GM12878 (cell line): Measurements from ENCODE around the gene MSANTD3. TPM values are rescaled to one million over a fixed set of nuclear protein-coding genes. Genes with fewer than 3 reads are reported as not detected.

Experiments
- ATAC-seq: fragments of 200-7000 bp; cut with Tn5 transposase; 3 replicates; pipeline ENCODE4 v1.9.1; 2020; ENCODE audit warnings: mild to moderate bottlenecking, moderate library complexity
- BruUV-seq: library from RNA; stranded (reverse); fragments of 400-500 nt; replicated peaks from 2 replicates; lab custom pipeline; 2021; lab: Mats Ljungman, UMichigan
- CTCF ChIA-PET: fragments of 300-600 bp; sonication (Branson Sonifier 250); formaldehyde crosslinking; extraction: SDS; loops from one replicate; lab custom pipeline; 2021; ENCODE audit warnings: inconsistent platforms; lab: Yijun Ruan, JAX
- POLR2A ChIA-PET: fragments of 350-600 bp; formaldehyde crosslinking; extraction: SDS; loops from one replicate; lab custom pipeline; 2021; ENCODE audit warnings: inconsistent platforms; lab: Charles Lee
- RAD21 ChIA-PET: fragments of 300-600 bp; sonication (Branson Sonifier 250); formaldehyde crosslinking; loops from one replicate; lab custom pipeline; 2023; ENCODE audit warnings: antibody characterized with exemption; ENCODE audit not compliant: unreplicated experiment; lab: Charles Lee
- SMC1A ChIA-PET: fragments of 300-600 bp; sonication (Branson Sonifier 250); formaldehyde crosslinking; loops from one replicate; lab custom pipeline; 2023; ENCODE audit not compliant: unreplicated experiment, uncharacterized antibody; lab: Charles Lee
- DNase-seq: peaks from one replicate; pipeline ENCODE4 v3.0.0-alpha.2; 2011; ENCODE audit warnings: low read depth, low spot score
- FAIRE-seq: peaks from 3 replicates; lab custom pipeline; 2011; peaks lifted over from hg19 to GRCh38; lab: Jason Lieb, UNC
- H2AFZ ChIP-seq: 2 replicates; pipeline ENCODE4 v1.6.0; 2011; ENCODE audit warnings: low read depth, low read length, control low read depth; ENCODE audit not compliant: control insufficient read depth
- H3K27ac ChIP-seq: 2 replicates; pipeline ENCODE4 v1.5.1; 2011; ENCODE audit warnings: control low read depth; ENCODE audit not compliant: control insufficient read depth, insufficient read depth
- H3K27me3 ChIP-seq, 2 experiments: replicated peaks in 1 of 2; 2 replicates each; pipeline versions ENCODE4 v1.6.0 to v1.6.1; 2011; ENCODE audit warnings: low read length in 1 of 2; ENCODE audit not compliant: control insufficient read depth in 2 of 2, insufficient read depth in 2 of 2
- H3K36me3 ChIP-seq, 2 experiments: 2 replicates each; pipeline ENCODE4 v1.5.1; 2011; ENCODE audit warnings: low read length in 1 of 2; ENCODE audit not compliant: control insufficient read depth in 2 of 2, insufficient read depth in 2 of 2
- H3K4me1 ChIP-seq: 2 replicates; pipeline ENCODE4 v1.6.1; 2011; ENCODE audit warnings: mild to moderate bottlenecking, low read length, moderate library complexity, mixed read lengths; ENCODE audit not compliant: control insufficient read depth, insufficient read depth
- H3K4me2 ChIP-seq: 2 replicates; pipeline ENCODE4 v1.6.0; 2011; ENCODE audit warnings: control low read depth; ENCODE audit not compliant: control insufficient read depth, insufficient read depth
- H3K4me3 ChIP-seq: fragments of 200-600 bp; sonication (generic); 2 replicates; pipeline ENCODE4 v1.5.1; 2016
- H3K79me2 ChIP-seq: 2 replicates; pipeline ENCODE4 v1.6.0; 2011; ENCODE audit warnings: low read length; ENCODE audit not compliant: control insufficient read depth, insufficient read depth
- H3K9ac ChIP-seq: 2 replicates; pipeline ENCODE4 v1.8.0; 2011; ENCODE audit warnings: low read length, control low read depth, mixed read lengths; ENCODE audit not compliant: control insufficient read depth, insufficient read depth
- H3K9me3 ChIP-seq: replicated peaks from 3 replicates; pipeline ENCODE4 v1.5.1; 2011; ENCODE audit warnings: mild to moderate bottlenecking, low read length; ENCODE audit not compliant: control insufficient read depth, insufficient read depth
- H4K20me1 ChIP-seq: 2 replicates; pipeline ENCODE4 v1.6.0; 2011; ENCODE audit not compliant: control insufficient read depth, insufficient read depth
- ASH2L ChIP-seq: fragments of 300-600, 200-600 bp; sonication (generic); IDR thresholded peaks from 2 replicates; pipeline ENCODE4 v1.6.1; 2017; ENCODE audit warnings: low read depth, mild to moderate bottlenecking, borderline replicate concordance
- KAT2A ChIP-seq: conservative IDR thresholded peaks from 2 replicates; pipeline ENCODE4 v1.6.1; 2011; ENCODE audit warnings: low read depth, low read length; ENCODE audit not compliant: control insufficient read depth
- MYC ChIP-seq: IDR thresholded peaks from 2 replicates; pipeline ENCODE4 v1.6.1; 2011; ENCODE audit warnings: mild to moderate bottlenecking, low read length, moderate library complexity, inconsistent platforms; ENCODE audit not compliant: insufficient read depth, insufficient replicate concordance, insufficient read length, severe bottlenecking
- NFXL1 ChIP-seq: fragments of 450-650 bp; IDR thresholded peaks from 2 replicates; pipeline ENCODE4 v1.6.1; 2017; ENCODE audit warnings: antibody characterized with exemption, mild to moderate bottlenecking, borderline replicate concordance
- NR2F1 ChIP-seq: fragments of 450-650 bp; conservative IDR thresholded peaks from 2 replicates; pipeline ENCODE4 v1.6.1; 2017; ENCODE audit warnings: mild to moderate bottlenecking
- RAD51 ChIP-seq: fragments of 450-650 bp; IDR thresholded peaks from 2 replicates; pipeline ENCODE4 v1.6.1; 2016; ENCODE audit warnings: moderate library complexity, mild to moderate bottlenecking, inconsistent platforms
- RUNX3 ChIP-seq: IDR thresholded peaks from 2 replicates; pipeline ENCODE4 v1.6.1; 2012; ENCODE audit warnings: low read length, inconsistent platforms
- SIN3A ChIP-seq: IDR thresholded peaks from 2 replicates; pipeline ENCODE4 v1.6.1; 2012; ENCODE audit warnings: low read depth, low read length, improper control_type of control experiment
- SREBF1 ChIP-seq: IDR thresholded peaks from 2 replicates; pipeline ENCODE4 v1.6.1; 2012; ENCODE audit warnings: mild to moderate bottlenecking, low read length
- STAT3 ChIP-seq: IDR thresholded peaks from 2 replicates; pipeline ENCODE4 v1.6.1; 2011; ENCODE audit warnings: low read depth, low read length, improper control_type of control experiment
- SUPT20H ChIP-seq: IDR thresholded peaks from 2 replicates; pipeline ENCODE4 v1.6.1; 2011; ENCODE audit warnings: low read depth, mild to moderate bottlenecking, low read length, moderate library complexity, borderline replicate concordance; ENCODE audit not compliant: control insufficient read depth
- ZBED1 ChIP-seq: IDR thresholded peaks from 2 replicates; pipeline ENCODE4 v1.6.1; 2016; ENCODE audit warnings: borderline replicate concordance
- ZNF622 ChIP-seq: fragments of 450-650 bp; IDR thresholded peaks from 2 replicates; pipeline ENCODE4 v1.6.1; 2017; ENCODE audit warnings: mild to moderate bottlenecking, inconsistent platforms
- WGBS: methylation state at CpG from one replicate; pipeline ENCODE4 v1.1.6; 2016; ENCODE audit warnings: low lambda C conversion rate; ENCODE audit not compliant: insufficient replicate concordance, insufficient coverage; ENCODE audit errors: missing lambda C conversion rate; 5-methylcytosine and 5-hydroxymethylcytosine counted together
- in situ Hi-C: fragments of 300-500 bp; cut with MboI; formaldehyde crosslinking; loops from 9 replicates; pipeline ENCODE4 v1.14.3; 2018; ENCODE audit warnings: mixed read lengths
- intact Hi-C: fragments of 100-400 bp; cut with micrococcal nuclease; formaldehyde crosslinking; loops from one replicate; pipeline ENCODE4 v1.14.2; 2022; ENCODE audit not compliant: unreplicated experiment
- polyA plus RNA-seq, 11 experiments: library from polyadenylated mRNA; depleted of rRNA in 4 of 11; unstranded in 6 of 11; stranded (reverse) in 5 of 11; fragments of >200 nt; fragmentation: Nextera tagmentation in 4 of 11; fragmentation: Illumina TruSeq in 1 of 11; extraction: Ambion mirVana in 4 of 11; extraction: Trizol in 1 of 11; gene quantifications; 1 replicate in 1 of 11; 2 replicates in 10 of 11; pipeline versions ENCODE4 v1.2.1 to v1.2.3, GENCODE V29; 2011 to 2016; ENCODE audit warnings: inconsistent platforms in 2 of 11, missing spikeins in 2 of 11, low read depth in 1 of 11
- total RNA-seq, 4 experiments: library from RNA; depleted of rRNA in 3 of 4; stranded (reverse); fragments of >200 nt in 3 of 4; fragmentation: Illumina TruSeq in 1 of 4; extraction: Trizol in 1 of 4; gene quantifications; 2 replicates each; pipeline versions ENCODE4 v1.2.1 to v1.2.3, GENCODE V29; 2013 to 2021
- TF ChIP-seq, protein P1 (sequence below): fragments of 450-650 bp; IDR thresholded peaks from 2 replicates; pipeline ENCODE4 v1.6.1; 2017; ENCODE audit warnings: borderline replicate concordance
- TF ChIP-seq, protein P2 (sequence below): fragments of 450-650 bp; IDR thresholded peaks from 2 replicates; pipeline ENCODE4 v1.6.1; 2018; ENCODE audit warnings: mild to moderate bottlenecking, low read depth, moderate library complexity; ENCODE audit not compliant: partially characterized antibody

Gene MSANTD3
- total and polyA plus RNA-seq, 10 of the 15 experiments (the other 5 are each of a cell fraction or from before 2014, with no cell fraction given): 5.8 to 21.2 (median 14.7) TPM

DNA sequence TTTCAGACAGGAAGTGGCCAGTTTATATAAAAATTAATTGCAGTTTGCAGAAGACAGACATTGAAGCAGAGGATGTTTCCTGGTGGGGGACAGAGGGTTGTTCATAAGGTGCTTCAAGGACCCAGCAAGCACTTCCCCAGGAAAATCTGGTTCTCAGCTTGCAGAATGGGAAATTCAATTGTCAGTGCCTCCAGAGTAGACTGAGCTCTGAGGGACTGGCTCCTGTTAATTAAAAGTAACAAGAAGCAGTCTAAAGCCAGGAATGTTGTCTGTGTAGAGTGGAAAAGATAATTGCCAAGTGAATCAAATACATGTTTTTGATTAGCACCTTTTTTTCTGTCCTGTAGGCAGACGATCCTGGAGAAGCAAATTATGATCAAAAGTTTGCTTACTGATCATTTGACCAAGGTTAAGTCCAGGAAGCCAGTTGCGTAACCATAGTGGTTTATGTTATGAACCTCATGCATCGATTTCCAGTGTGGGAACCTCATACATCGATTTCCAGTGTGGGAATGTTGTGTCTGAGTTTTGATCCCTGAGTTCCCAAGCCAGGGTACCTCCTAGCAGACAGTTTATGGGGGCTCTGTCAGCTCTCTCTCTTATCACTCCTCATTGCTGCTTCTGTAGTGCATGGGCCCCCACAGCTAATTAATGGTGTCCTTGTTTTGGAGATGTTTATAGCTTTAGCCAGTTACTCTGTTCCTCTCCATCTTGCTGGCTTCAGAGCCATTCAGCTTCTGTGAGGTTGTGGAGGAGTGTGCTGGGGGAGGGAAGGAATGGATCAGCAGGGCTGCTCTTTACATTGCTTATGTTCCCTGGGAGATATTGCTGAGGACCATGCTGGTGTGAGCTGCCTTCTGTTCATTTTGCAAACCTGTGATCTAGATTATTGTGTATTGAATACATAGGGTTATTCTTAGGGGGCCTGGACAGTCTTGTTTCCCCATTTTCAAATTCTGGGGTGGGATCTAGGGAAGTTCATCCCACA lies 17.1 kb downstream of the MSANTD3 start:
- Histone ChIP-seq H3K9ac (no peak overlapping the region), H3K27ac (no peak overlapping the region), H3K36me3 (no peaks in the 10 kb centered on the region), H3K27me3 (no peaks in the 10 kb centered on the region), H3K4me3 (no peak overlapping the region), H3K4me2 (no peak overlapping the region), H2AFZ (no peak overlapping the region), H3K4me1 (peaks cover 6% of the 10 kb centered on the region), H3K79me2 (no peaks in the 10 kb centered on the region), H4K20me1 (no peaks in the 10 kb centered on the region), H3K9me3 (no peaks in the 10 kb centered on the region)
- intact Hi-C loops (no loop called here), in situ Hi-C loops (no loop called here)
- no peak for FAIRE-seq
- ChIA-PET CTCF (no interaction called here), SMC1A (interaction anchor here (1.1 to 1.3 kb wide), 2 partner anchors 30 to 38 kb away, joined by 3 read pairs; no protein-coding TSS in a partner anchor), RAD21 (interaction anchor here (0.7 kb wide), 1 partner anchor 119 kb away, joined by 3 read pairs; no protein-coding TSS in a partner anchor), POLR2A (no interaction called here)
- 76% methylated on average over 4 of the region's 4 CpGs for WGBS
- no peak for DNase-seq
- no peak for TF ChIP-seq NFXL1
- TF ChIP-seq RAD51: no peak
- no peak for TF ChIP-seq ZBED1
- TF ChIP-seq ASH2L: no peak
- TF ChIP-seq, protein P1, sequence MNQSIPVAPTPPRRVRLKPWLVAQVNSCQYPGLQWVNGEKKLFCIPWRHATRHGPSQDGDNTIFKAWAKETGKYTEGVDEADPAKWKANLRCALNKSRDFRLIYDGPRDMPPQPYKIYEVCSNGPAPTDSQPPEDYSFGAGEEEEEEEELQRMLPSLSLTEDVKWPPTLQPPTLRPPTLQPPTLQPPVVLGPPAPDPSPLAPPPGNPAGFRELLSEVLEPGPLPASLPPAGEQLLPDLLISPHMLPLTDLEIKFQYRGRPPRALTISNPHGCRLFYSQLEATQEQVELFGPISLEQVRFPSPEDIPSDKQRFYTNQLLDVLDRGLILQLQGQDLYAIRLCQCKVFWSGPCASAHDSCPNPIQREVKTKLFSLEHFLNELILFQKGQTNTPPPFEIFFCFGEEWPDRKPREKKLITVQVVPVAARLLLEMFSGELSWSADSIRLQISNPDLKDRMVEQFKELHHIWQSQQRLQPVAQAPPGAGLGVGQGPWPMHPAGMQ: no peak
- TF ChIP-seq, protein P2, sequence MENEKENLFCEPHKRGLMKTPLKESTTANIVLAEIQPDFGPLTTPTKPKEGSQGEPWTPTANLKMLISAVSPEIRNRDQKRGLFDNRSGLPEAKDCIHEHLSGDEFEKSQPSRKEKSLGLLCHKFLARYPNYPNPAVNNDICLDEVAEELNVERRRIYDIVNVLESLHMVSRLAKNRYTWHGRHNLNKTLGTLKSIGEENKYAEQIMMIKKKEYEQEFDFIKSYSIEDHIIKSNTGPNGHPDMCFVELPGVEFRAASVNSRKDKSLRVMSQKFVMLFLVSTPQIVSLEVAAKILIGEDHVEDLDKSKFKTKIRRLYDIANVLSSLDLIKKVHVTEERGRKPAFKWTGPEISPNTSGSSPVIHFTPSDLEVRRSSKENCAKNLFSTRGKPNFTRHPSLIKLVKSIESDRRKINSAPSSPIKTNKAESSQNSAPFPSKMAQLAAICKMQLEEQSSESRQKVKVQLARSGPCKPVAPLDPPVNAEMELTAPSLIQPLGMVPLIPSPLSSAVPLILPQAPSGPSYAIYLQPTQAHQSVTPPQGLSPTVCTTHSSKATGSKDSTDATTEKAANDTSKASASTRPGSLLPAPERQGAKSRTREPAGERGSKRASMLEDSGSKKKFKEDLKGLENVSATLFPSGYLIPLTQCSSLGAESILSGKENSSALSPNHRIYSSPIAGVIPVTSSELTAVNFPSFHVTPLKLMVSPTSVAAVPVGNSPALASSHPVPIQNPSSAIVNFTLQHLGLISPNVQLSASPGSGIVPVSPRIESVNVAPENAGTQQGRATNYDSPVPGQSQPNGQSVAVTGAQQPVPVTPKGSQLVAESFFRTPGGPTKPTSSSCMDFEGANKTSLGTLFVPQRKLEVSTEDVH: no peak
- TF ChIP-seq STAT3: no peak
- TF ChIP-seq ZNF622: no peak
- TF ChIP-seq SUPT20H: no peak
- no peak for TF ChIP-seq SIN3A
- no peak for TF ChIP-seq KAT2A
- TF ChIP-seq RUNX3: no peak
- no peak for TF ChIP-seq MYC
- no peak for TF ChIP-seq NR2F1
- TF ChIP-seq SREBF1: no peak
- BruUV-seq: no TSS peak
- no peak for ATAC-seq
